ENCODE results near the gene LEO1. TPM values are rescaled to one million over a fixed set of nuclear protein-coding genes. Genes with fewer than 3 reads are reported as not detected.

Gene LEO1
- 20.9 and 26.2 TPM in 2 replicates for total RNA-seq

DNA sequence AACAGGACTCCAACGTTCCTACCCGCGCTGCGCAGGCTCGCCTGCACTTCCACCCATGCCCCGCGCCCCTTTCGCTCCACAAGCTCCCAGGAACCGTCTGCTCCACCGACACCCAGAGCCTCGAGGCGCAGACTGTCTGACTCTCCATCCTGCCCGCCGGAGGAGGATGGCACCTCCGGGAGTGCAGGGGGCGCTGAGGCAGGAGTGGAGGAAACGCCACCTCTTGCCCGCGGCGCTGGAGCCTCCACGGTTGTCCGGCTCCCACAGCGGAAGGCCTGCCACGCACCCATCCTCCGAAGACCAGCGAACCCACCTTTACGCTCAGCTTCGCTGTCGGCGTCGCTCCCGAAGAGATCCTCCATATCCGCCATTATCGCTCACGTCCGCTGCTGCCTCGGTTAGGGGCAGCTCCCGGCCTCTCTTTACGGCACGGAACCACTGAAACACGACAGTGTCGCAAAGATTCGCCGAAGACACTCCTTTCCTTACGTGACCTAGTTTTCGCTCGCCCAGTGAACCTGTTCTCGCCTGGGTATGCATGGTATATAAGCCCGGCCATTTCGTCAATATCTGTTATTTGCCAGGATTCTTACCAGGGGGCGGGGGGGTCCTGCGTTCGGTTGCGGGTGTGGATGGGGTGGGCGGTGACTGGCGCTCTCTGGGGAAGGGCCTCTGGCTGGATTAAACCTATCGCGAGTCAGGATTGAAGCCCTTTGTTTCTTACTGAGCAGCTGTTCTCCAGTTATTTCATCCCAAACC, at the start of gene LEO1:
LEO1 (minus strand) TSS at position 404 of the 759 bp plus-strand sequence; CDS start at position 371, 33 bp downstream.

GRCh38 chr15:52018693-52019393, 47.3 kb upstream of the LEO1 start, which contains the start of gene MAPK6:
Gene MAPK6, plus strand, starts transcription at chr15:52019219. Its CDS starts 27,242 bp downstream, at chr15:52046461.

Small RNAs within 50 kb of the gene (small RNA-seq; reads per million reads assigned to genes)
- not detected for gene RNU6-90P

Other genes with a start within 250 kb of the LEO1 start
- 5.5 and 7.2 TPM in 2 replicates for gene LYSMD2, start 234.1 kb downstream of the LEO1 start, total RNA-seq
- 9.2 and 11.0 TPM in 2 replicates for gene TMOD2, start 220.2 kb downstream of the LEO1 start, total RNA-seq
- gene TMOD3, start 142.1 kb downstream of the LEO1 start, total RNA-seq, result 40.4 and 57.5 TPM in 2 replicates
- 45.2 and 58.3 TPM in 2 replicates for gene MAPK6, start 47.4 kb upstream of the LEO1 start, total RNA-seq
- 0.37 and 0.39 TPM in 2 replicates for gene BCL2L10, start 141.0 kb upstream of the LEO1 start, total RNA-seq
- gene GNB5, start 219.6 kb upstream of the LEO1 start, total RNA-seq, result 21.3 and 28.7 TPM in 2 replicates